Fibroblast of pulmonary artery (primary cell): ENCODE measurements around the gene FIBCD1.

Source experiments
- DNase-seq: peaks from one replicate; pipeline ENCODE4 v3.0.0-alpha.2; 2010; ENCODE audit warnings: low read depth
- H3K4me3 ChIP-seq: replicated peaks from 2 replicates; pipeline ENCODE4 v1.5.1; 2011; ENCODE audit warnings: low read depth, mild to moderate bottlenecking, control low read depth, low read length, moderate library complexity
- CTCF ChIP-seq: IDR thresholded peaks from 2 replicates; pipeline ENCODE4 v1.5.1; 2011; ENCODE audit warnings: mild to moderate bottlenecking, control low read depth, low read length, inconsistent platforms; ENCODE audit errors: missing control alignments

FIBCD1 gene

GRCh38 chr9:130942084-130942483, 3.0 kb upstream of the FIBCD1 start:
- no peak overlapping the region for H3K4me3 ChIP-seq
- TF ChIP-seq CTCF: no peak
- no peak for DNase-seq

- DNase-seq: peak; percentile 30
- no peak overlapping the region for H3K4me3 ChIP-seq
Measured at GRCh38 chr9:130940693-130941576, 1.9 kb upstream of the FIBCD1 start.

GRCh38 chr9:130940027-130940549, 1.0 kb upstream of the FIBCD1 start:
- no peak for DNase-seq
- no peak for TF ChIP-seq CTCF
- no peak overlapping the region for H3K4me3 ChIP-seq

More at GRCh38 chr9:130940693-130941576, 1.9 kb upstream of the FIBCD1 start:
- TF ChIP-seq CTCF: peak; percentile 79

GRCh38 chr9:130939405-130940026, 469 bp upstream of the FIBCD1 start:
- H3K4me3 ChIP-seq: peak overlapping the region; percentile 49
- DNase-seq: no peak
- no peak for TF ChIP-seq CTCF

- H3K4me3 ChIP-seq: no peak overlapping the region
- TF ChIP-seq CTCF: no peak
- DNase-seq: no peak
Measured at GRCh38 chr9:130938184-130938651, 829 bp downstream of the FIBCD1 start.

GRCh38 chr9:130937146-130938076, 1.6 kb downstream of the FIBCD1 start:
- H3K4me3 ChIP-seq: no peak overlapping the region
- no peak for DNase-seq
- TF ChIP-seq CTCF: no peak
